CD4-positive, alpha-beta T cell treated with Interleukin-4 for 4 hours (primary cell): ENCODE measurements around the gene NOL11.
A peak's percentile ranks its signal among the peaks of the same experiment; 100 is the strongest.
"Not testable (repeated sequence)": the region's sequence is repeated elsewhere in the genome, so short reads cannot be mapped to it uniquely, and the experiment has no call there.

Experiments
- DNase-seq: peaks from one replicate; pipeline ENCODE4 v3.0.0-alpha.2; 2020

Gene NOL11

DNA sequence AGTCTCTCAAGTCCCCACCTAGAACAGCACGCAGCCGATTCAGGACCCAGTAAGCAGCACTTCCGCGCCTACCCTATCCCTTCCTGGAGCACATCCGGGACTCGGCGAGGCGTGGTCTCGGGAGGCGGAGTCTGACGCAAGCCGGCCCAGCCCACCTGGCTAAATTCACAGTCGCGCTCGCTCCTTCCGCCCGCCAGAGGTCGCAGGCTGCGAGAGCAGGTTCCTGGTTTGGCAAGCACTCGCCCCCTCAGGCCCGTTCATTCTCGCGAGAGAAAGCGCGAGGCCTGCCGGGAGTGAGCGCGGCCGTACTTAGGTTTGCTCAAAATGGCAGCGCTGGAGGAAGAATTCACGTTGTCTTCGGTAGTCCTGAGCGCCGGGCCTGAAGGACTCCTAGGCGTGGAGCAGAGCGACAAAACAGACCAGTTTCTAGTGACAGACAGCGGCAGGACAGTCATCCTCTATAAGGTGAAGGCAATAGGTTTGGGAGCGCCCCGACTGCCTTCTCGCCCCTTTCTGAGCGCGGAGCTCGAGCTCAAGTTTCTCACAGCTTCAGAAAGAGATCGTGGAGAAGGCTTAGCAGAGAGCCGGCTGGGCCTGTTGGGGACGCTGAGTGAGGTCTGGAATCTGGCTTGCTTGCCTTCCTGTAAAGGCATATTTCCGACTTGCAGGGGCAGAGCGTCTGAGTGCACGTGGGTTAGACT is at the start of gene NOL11:
Gene NOL11, plus strand, starts transcription at position 313 of the 701 bp plus-strand sequence. Its CDS starts 12 bp downstream, at position 325.
- DNase-seq, result peak; percentile 99

- no peak for DNase-seq
Measured at GRCh38 chr17:67671493-67671892, 46.2 kb upstream of the NOL11 start.

GRCh38 chr17:67672592-67673335 is 45.0 kb upstream of the NOL11 start:
- no peak for DNase-seq

DNA sequence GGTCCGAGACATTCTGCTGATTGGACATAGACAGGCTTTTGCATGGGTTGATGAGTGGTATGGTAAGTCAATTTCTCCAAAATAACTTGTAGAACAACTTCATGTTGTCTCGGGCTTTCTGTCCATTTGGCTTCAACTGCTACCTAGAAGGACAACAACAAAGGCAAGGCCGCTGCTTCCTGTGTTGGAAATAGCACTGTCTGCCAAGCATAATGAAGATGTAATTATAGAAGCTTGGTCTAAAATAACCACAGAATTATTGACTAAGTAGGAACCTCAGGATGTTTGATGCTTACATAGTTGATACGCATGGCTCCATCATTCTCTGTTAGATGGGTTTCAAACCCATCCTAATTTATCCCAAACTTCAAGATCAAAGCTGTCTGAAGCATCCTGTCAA is 42.3 kb upstream of the NOL11 start:
- no peak for DNase-seq

DNA sequence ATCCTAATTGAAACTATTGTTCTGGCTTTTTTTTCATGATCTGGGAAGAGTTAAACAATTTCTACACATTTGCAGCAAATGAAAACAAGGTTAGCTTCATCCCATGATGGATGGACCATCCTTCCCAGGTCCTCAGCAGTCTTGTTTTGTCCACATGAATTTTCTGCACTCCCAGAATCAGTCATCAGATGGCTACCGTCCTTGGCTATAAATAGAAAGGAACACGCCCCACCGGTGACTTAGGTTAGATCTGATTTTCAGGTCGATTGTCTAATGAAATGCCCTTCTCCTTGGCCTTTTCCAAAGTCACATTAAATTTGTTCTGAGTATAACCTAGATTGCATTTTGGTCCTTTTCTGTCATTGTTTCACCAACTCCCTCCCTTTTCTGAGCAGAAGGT is 41.4 kb upstream of the NOL11 start:
- DNase-seq, result no peak

GRCh38 chr17:67678414-67678813 is 39.3 kb upstream of the NOL11 start:
- DNase-seq, result no peak

DNA sequence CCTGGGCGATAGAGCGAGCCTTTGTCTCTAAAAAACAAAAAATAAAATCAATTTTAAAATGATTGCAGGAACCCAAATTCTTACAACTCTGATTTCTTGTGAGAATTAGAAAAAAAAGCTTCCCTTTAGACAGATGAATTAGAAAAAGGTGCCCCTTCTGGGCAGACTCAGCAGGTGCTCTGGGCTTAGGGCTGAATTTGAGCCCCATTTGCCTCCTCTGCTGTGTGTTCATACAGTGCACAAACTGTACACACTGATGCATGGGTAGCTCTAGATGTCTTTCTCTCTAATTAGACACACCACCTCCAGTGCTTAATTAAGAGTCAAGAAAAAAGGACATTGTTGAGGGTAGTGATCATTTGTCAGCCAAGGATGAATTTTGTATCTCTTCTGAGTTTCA is 38.5 kb upstream of the NOL11 start:
- DNase-seq, result no peak

- DNase-seq, result no peak
Measured at GRCh38 chr17:67679721-67680120, 38.0 kb upstream of the NOL11 start.

- no peak for DNase-seq
Measured at GRCh38 chr17:67680445-67681224, 37.1 kb upstream of the NOL11 start.

GRCh38 chr17:67682196-67682595 is 35.5 kb upstream of the NOL11 start:
- no peak for DNase-seq

DNA sequence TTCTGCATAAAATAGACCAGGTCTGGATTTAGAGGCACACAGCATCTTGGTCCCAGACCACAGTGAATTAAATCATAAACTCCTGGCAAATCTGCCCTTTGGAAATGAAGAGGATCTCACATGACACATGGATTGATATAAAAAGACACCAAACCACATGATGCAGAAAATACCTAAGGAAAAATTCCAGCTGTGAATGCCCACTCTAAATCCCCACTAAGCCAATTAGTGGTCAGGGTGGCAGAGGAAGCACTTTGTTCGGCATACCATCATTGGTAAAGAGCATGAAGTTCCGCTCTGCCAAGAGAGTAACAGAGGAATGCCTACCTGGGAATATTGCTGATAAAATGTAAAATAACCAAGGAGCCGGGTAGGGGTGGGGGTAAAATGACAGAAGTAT is 32.4 kb upstream of the NOL11 start:
- no peak for DNase-seq

DNA sequence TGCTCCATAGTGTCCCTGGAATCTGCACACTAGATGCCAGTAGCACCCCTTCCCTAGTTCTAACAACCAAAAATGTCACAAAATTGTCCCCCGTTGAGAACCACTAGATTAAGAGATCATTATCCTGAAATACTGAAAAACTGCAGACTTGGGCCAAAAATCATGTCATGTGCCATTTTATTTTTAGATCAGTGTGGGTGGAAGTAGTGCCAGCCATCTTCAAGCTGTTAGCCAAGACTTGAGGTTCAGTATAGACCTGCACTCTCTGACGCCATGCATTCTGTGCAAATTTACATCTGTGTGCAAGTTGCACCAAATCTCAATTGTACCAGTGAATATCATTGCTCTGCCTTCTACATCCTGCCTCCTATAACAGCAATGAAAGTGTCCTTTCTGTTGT is 31.5 kb upstream of the NOL11 start:
- DNase-seq, result no peak

DNA sequence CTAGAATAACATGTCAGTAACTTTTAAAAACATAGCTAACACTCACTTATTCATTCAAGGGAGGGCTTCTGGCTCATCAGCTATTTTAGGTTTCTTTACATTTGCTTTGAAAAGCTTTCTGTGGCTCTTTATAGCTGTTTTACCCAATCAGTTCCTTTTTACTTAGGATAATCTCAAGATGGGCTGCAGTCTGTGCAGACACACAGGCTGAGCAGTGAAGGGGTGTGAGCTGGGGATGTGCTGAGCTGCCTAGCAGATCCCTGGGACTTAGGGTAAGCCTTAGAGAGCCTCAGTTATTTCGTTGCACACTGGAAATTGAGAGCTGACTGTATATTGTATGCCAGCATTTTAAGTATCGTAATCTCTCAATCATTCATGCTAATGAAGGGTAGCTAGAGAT is 30.2 kb upstream of the NOL11 start:
- DNase-seq, result no peak

GRCh38 chr17:67689534-67690177 is 28.1 kb upstream of the NOL11 start:
- DNase-seq, result peak; percentile 75

- no peak for DNase-seq
Measured at GRCh38 chr17:67693811-67694210, 23.9 kb upstream of the NOL11 start.

GRCh38 chr17:67696347-67696746 is 21.4 kb upstream of the NOL11 start:
- no peak for DNase-seq

GRCh38 chr17:67696853-67697498 is 20.8 kb upstream of the NOL11 start:
- no peak for DNase-seq

- no peak for DNase-seq
Measured at GRCh38 chr17:67700037-67700724, 17.6 kb upstream of the NOL11 start.

GRCh38 chr17:67700725-67701119 is 17.0 kb upstream of the NOL11 start:
- no peak for DNase-seq

- not testable (repeated sequence) for DNase-seq
Measured at GRCh38 chr17:67702861-67703260, 14.9 kb upstream of the NOL11 start.

DNA sequence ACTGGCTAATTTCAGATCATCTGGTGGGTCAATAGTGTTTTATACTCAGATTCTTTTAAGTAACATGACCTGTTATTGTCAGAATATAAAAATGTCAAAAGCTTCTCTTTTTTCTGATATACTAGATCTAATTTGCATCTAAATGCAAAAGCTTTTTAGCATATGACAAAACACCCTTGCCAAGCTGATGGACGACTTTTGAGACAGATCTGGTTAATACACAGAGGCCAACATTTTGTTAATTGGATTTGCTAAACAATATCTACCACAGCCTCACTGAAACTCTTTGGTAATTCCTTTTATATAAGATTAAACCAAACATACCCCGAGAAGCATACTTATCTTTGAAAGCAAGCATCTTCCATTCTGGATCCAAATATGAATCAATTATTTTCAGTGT is 10.3 kb upstream of the NOL11 start:
- DNase-seq, result no peak

- no peak for DNase-seq
Measured at GRCh38 chr17:67708378-67708777, 9.4 kb upstream of the NOL11 start.
